ENCODE results near the gene MEX3D.

MEX3D gene

DNA sequence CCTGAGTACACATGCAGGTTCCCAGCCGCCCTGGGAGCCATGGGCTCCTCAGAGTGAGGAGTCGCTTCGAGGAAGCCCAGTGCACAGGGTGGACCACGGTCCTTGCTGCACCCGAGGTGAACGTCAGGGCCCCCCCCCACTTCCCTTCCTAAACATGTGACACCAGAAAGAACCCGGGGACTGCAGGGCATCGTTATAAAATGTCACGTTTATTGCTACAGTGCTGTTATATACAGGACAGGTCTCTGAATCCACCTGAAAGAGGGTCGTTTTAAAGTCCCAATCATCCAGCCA lies 40.9 kb upstream of the MEX3D start:
- Histone ChIP-seq H3K27ac (no peak overlapping the region), H3K4me3 (ENCODE audit: low read depth in 1 of 2, low read length in 1 of 2) (no peak overlapping the region), H3K36me3 (peaks cover 24% of the 10 kb centered on the region), H3K27me3 (peaks cover 26% of the 10 kb centered on the region), H3K9me3 (no peaks in the 10 kb centered on the region), H3K4me1 (ENCODE audit: control insufficient read depth in 1 of 2, insufficient read depth in 1 of 2, low read depth in 1 of 2, low read length in 1 of 2) (peaks cover 32 to 33% of the 10 kb centered on the region in 2 experiments)
- TF ChIP-seq, protein P1, sequence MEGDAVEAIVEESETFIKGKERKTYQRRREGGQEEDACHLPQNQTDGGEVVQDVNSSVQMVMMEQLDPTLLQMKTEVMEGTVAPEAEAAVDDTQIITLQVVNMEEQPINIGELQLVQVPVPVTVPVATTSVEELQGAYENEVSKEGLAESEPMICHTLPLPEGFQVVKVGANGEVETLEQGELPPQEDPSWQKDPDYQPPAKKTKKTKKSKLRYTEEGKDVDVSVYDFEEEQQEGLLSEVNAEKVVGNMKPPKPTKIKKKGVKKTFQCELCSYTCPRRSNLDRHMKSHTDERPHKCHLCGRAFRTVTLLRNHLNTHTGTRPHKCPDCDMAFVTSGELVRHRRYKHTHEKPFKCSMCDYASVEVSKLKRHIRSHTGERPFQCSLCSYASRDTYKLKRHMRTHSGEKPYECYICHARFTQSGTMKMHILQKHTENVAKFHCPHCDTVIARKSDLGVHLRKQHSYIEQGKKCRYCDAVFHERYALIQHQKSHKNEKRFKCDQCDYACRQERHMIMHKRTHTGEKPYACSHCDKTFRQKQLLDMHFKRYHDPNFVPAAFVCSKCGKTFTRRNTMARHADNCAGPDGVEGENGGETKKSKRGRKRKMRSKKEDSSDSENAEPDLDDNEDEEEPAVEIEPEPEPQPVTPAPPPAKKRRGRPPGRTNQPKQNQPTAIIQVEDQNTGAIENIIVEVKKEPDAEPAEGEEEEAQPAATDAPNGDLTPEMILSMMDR (IDR thresholded peaks at IDR 0.05) = no peak

DNA sequence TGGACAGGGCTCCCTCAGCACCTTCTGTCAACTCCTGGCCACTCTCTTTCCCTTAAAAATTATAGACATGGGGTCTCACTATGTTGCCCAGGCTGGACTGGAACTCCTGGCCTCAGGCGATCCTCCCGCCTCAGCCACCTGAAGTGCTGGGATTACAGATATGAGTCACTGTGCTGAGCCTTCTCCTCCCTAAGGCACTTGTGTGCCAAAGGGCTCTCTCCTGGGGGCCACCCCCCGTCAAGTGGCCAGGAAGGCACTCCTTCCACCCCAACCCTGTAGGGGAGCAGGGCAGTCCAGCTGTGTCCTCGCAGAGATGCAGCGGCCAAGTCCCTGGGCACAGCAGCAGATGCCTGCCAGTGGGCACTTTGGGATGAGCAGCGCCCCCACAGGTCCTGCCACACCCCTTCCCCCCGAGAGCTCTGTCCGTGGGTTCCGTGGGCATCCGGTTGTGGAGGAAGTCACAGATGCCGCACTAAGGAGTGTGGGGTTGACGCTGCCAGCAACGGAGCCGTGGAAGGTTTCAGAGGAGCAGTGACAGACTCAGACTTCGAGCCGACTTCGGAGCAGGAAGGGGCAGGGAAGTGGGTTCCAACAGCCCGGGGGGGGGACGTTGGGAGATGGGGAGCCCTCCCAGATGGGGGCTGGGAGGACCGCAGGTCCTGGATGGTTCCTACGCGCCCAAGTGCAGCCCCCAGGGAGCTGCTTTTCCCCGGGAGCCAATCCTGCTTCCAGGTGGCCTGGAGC lies 40.4 kb upstream of the MEX3D start:
- no peak overlapping the region for H3K4me3 ChIP-seq (ENCODE audit: low read depth in 1 of 2, low read length in 1 of 2)
- peaks cover 37 to 38% of the 10 kb centered on the region in 2 experiments for H3K4me1 ChIP-seq (ENCODE audit: control insufficient read depth in 1 of 2, insufficient read depth in 1 of 2, low read depth in 1 of 2, low read length in 1 of 2)
- H3K27ac ChIP-seq = no peak overlapping the region
- H3K36me3 ChIP-seq = peaks cover 19% of the 10 kb centered on the region
- H3K9me3 ChIP-seq = no peaks in the 10 kb centered on the region
- peaks cover 26% of the 10 kb centered on the region for H3K27me3 ChIP-seq
- TF ChIP-seq, protein P1 (IDR thresholded peaks at IDR 0.05) = no peak

DNA sequence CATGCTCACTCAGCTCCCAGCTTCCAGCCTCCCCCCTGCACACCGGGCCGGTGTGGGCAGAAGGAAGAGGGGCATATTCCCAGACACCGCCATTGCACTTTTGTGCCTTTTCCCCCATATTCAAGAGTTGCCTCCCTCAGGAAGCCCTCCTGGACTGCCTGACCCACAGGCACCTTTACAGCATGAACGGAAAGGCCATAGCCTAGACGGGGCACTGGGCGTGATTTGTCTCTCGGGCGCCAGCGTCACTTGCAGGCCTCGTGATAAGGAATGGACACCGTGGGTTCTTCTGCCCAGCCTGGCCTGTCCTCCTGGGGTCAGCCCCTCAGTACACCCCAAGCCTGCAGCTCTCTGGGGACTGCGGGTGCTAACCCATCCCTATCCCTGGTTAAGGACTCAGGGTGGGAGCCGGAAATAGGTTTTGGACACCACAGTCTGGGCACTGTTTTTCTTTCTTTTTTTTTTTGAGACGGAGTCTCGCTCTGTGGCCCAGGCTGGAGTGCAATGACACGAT lies 38.1 kb upstream of the MEX3D start:
- Histone ChIP-seq H3K4me3 (ENCODE audit: low read depth in 1 of 2, low read length in 1 of 2) (peak overlapping the region; percentile 75 to 90), H3K36me3 (peaks cover 6% of the 10 kb centered on the region), H3K4me1 (ENCODE audit: control insufficient read depth in 1 of 2, insufficient read depth in 1 of 2, low read depth in 1 of 2, low read length in 1 of 2) (peaks cover 38 to 43% of the 10 kb centered on the region in 2 experiments), H3K27ac (peak overlapping the region; percentile 90), H3K27me3 (peaks cover 26% of the 10 kb centered on the region), H3K9me3 (no peaks in the 10 kb centered on the region)
- TF ChIP-seq, protein P1 (IDR thresholded peaks at IDR 0.05) = no peak

DNA sequence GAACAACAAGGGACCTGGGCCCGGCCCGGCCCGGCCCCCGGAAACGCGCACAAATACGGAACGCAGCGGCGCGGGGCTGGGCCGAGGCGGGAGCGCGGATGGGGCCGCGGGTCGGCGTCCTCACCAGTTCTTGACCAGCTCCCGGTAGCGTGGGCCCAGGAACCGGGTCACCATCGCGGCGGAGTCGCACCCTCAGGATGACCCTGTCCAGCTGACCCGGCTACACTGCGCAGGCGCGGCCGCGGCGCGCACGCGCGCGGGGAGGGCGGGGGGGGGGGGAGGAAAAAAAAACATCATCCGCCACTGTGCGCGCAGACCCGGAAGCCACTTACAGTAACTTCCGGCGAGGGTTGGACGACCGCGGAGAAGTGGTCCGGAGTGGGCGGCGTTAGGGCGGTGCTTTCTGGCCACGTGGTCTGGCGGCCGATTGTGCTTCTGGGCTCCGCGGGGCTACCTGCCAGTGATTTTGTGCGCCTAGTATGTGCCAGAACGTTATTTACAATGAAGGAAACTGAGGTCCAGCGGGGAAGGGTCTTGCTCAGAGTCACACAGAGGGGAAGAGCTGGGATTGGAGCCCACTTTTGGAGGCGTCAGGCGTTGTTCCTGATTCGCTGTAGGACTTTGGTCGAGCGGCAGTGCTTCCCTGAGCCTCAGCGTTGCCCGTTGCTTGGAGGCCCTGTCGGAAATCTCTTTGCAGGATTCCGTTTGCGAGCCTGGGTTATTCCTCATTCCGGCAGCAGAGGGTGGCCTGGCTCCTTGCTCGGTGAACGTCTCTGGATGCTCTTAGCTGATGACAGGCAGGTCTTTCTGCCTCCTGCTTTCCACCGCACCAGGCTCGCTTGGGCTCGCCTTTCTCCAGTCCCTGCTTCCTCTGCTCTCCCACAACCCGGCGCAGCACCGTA lies 37.4 kb upstream of the MEX3D start, which contains the start of gene UQCR11:
UQCR11 (minus strand) TSS at position 227 of the 902 bp plus-strand sequence; CDS start at position 174, 53 bp downstream.
- peaks cover 38 to 43% of the 10 kb centered on the region in 2 experiments for H3K4me1 ChIP-seq (ENCODE audit: control insufficient read depth in 1 of 2, insufficient read depth in 1 of 2, low read depth in 1 of 2, low read length in 1 of 2)
- TF ChIP-seq, protein P1 (IDR thresholded peaks at IDR 0.05) = peak; percentile 54
- H3K27me3 ChIP-seq = peaks cover 26% of the 10 kb centered on the region
- H3K4me3 ChIP-seq (ENCODE audit: low read depth in 1 of 2, low read length in 1 of 2) = peak within 1 kb of the TSS; percentile 75 to 90
- H3K36me3 ChIP-seq = peaks cover 6% of the 10 kb centered on the region
- H3K27ac ChIP-seq = peak within 1 kb of the TSS; percentile 90
- H3K9me3 ChIP-seq = no peaks in the 10 kb centered on the region

DNA sequence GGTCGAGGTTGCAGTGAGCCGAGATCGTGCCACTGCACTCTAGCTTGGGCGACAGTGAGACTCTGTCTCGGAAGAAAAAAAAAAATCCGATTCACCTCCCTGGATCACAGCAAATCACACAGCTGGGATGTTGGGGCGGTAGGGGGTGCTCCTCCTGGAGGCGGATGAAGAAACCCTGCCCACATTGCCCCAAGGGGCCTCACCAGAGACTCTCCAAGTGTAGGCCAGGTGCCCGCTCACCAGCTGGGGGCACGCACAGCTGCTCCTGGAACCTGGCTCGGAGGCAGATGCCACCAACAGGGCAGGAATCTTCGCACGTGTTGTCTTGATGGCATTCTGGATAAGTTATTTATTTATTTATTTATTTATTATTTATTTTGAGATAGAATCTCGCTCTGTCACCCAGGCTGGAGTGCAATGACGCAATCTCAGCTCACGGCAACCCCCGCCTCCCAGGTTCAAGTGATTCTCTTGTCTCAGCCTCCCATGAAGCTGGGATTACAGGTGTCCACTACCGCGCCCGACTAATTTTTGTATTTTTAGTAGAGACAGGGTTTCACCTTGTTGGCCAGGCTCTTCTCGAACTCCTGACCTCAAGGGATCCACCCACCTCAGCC lies 34.1 kb upstream of the MEX3D start:
- Histone ChIP-seq H3K4me1 (ENCODE audit: control insufficient read depth in 1 of 2, insufficient read depth in 1 of 2, low read depth in 1 of 2, low read length in 1 of 2) (peaks cover 28 to 34% of the 10 kb centered on the region in 2 experiments), H3K27ac (no peak overlapping the region), H3K36me3 (peaks cover 33% of the 10 kb centered on the region)

More for the DNA sequence above, 34.1 kb upstream of the MEX3D start:
- Histone ChIP-seq H3K27me3 (no peaks in the 10 kb centered on the region), H3K4me3 (ENCODE audit: low read depth in 1 of 2, low read length in 1 of 2) (no peak overlapping the region), H3K9me3 (no peaks in the 10 kb centered on the region)
- TF ChIP-seq, protein P1 (IDR thresholded peaks at IDR 0.05) = no peak
